ENCODE results near the gene SLC18A3.

SLC18A3 gene

GRCh38 chr10:49647985-49648795 is 38.1 kb downstream of the SLC18A3 start:
- TF ChIP-seq TAF1 (IDR thresholded peaks at IDR 0.05; ENCODE audit: low read depth): no peak
- no peak for TF ChIP-seq YY1 (IDR thresholded peaks at IDR 0.05; ENCODE audit: low read depth)
- no peak for TF ChIP-seq CEBPB (IDR thresholded peaks at IDR 0.05)
- no peak for TF ChIP-seq ZBTB7A (IDR thresholded peaks at IDR 0.05; ENCODE audit: low read depth)
- no peak for TF ChIP-seq REST (IDR thresholded peaks at IDR 0.05; ENCODE audit: low read depth)
- no peak for TF ChIP-seq RAD21 (IDR thresholded peaks at IDR 0.05; ENCODE audit: low read depth)
- no peak for TF ChIP-seq CREB1 (IDR thresholded peaks at IDR 0.05; ENCODE audit: low read depth)
- no peak for TF ChIP-seq FOXM1 (IDR thresholded peaks at IDR 0.05; ENCODE audit: borderline replicate concordance, low read depth)
- no peak for TF ChIP-seq MAX (IDR thresholded peaks at IDR 0.05)
- TF ChIP-seq TCF12 (IDR thresholded peaks at IDR 0.05; ENCODE audit: low read depth): no peak
- TF ChIP-seq TEAD4 (IDR thresholded peaks at IDR 0.05): no peak
- no peak for TF ChIP-seq NFIC (IDR thresholded peaks at IDR 0.05)
- no peak for TF ChIP-seq EGR1 (IDR thresholded peaks at IDR 0.05)
- TF ChIP-seq USF1 (IDR thresholded peaks at IDR 0.05): no peak
- TF ChIP-seq EP300 (IDR thresholded peaks at IDR 0.05; ENCODE audit: borderline replicate concordance): no peak

GRCh38 chr10:49649294-49649693 is 39.2 kb downstream of the SLC18A3 start:
- TF ChIP-seq TEAD4 (IDR thresholded peaks at IDR 0.05) (no peak), RAD21 (IDR thresholded peaks at IDR 0.05; ENCODE audit: low read depth) (no peak), TAF1 (IDR thresholded peaks at IDR 0.05; ENCODE audit: low read depth) (no peak), TCF12 (IDR thresholded peaks at IDR 0.05; ENCODE audit: low read depth) (no peak), CREB1 (IDR thresholded peaks at IDR 0.05; ENCODE audit: low read depth) (no peak), EP300 (IDR thresholded peaks at IDR 0.05; ENCODE audit: borderline replicate concordance) (no peak), NFIC (IDR thresholded peaks at IDR 0.05) (no peak)

GRCh38 chr10:49649936-49650723 is 40.0 kb downstream of the SLC18A3 start:
- no peak for TF ChIP-seq TCF12 (IDR thresholded peaks at IDR 0.05; ENCODE audit: low read depth)
- no peak for TF ChIP-seq TAF1 (IDR thresholded peaks at IDR 0.05; ENCODE audit: low read depth)
- no peak for TF ChIP-seq ZBTB7A (IDR thresholded peaks at IDR 0.05; ENCODE audit: low read depth)
- TF ChIP-seq REST (IDR thresholded peaks at IDR 0.05; ENCODE audit: low read depth): no peak
- TF ChIP-seq FOXM1 (IDR thresholded peaks at IDR 0.05; ENCODE audit: borderline replicate concordance, low read depth): no peak
- no peak for TF ChIP-seq NFIC (IDR thresholded peaks at IDR 0.05)
- no peak for TF ChIP-seq EGR1 (IDR thresholded peaks at IDR 0.05)
- no peak for TF ChIP-seq YY1 (IDR thresholded peaks at IDR 0.05; ENCODE audit: low read depth)

- TF ChIP-seq EGR1 (IDR thresholded peaks at IDR 0.05) (no peak), MAX (IDR thresholded peaks at IDR 0.05) (no peak), FOXM1 (IDR thresholded peaks at IDR 0.05; ENCODE audit: borderline replicate concordance, low read depth) (no peak), YY1 (IDR thresholded peaks at IDR 0.05; ENCODE audit: low read depth) (no peak), CREB1 (IDR thresholded peaks at IDR 0.05; ENCODE audit: low read depth) (no peak), TCF12 (IDR thresholded peaks at IDR 0.05; ENCODE audit: low read depth) (no peak)
Measured at GRCh38 chr10:49650724-49651034, 40.6 kb downstream of the SLC18A3 start.

- TF ChIP-seq TAF1 (IDR thresholded peaks at IDR 0.05; ENCODE audit: low read depth): no peak
- no peak for TF ChIP-seq YY1 (IDR thresholded peaks at IDR 0.05; ENCODE audit: low read depth)
- TF ChIP-seq NFIC (IDR thresholded peaks at IDR 0.05): no peak
- TF ChIP-seq ZBTB7A (IDR thresholded peaks at IDR 0.05; ENCODE audit: low read depth): no peak
- TF ChIP-seq TEAD4 (IDR thresholded peaks at IDR 0.05): no peak
- no peak for TF ChIP-seq EP300 (IDR thresholded peaks at IDR 0.05; ENCODE audit: borderline replicate concordance)
- no peak for TF ChIP-seq REST (IDR thresholded peaks at IDR 0.05; ENCODE audit: low read depth)
- TF ChIP-seq EGR1 (IDR thresholded peaks at IDR 0.05): no peak
- no peak for TF ChIP-seq TCF12 (IDR thresholded peaks at IDR 0.05; ENCODE audit: low read depth)
- TF ChIP-seq MAX (IDR thresholded peaks at IDR 0.05): no peak
- TF ChIP-seq CREB1 (IDR thresholded peaks at IDR 0.05; ENCODE audit: low read depth): no peak
- TF ChIP-seq FOXM1 (IDR thresholded peaks at IDR 0.05; ENCODE audit: borderline replicate concordance, low read depth): no peak
- no peak for TF ChIP-seq CEBPB (IDR thresholded peaks at IDR 0.05)
- no peak for TF ChIP-seq RAD21 (IDR thresholded peaks at IDR 0.05; ENCODE audit: low read depth)
- no peak for TF ChIP-seq USF1 (IDR thresholded peaks at IDR 0.05)
Measured at GRCh38 chr10:49651039-49651835, 41.1 kb downstream of the SLC18A3 start.
